NOMO-1 (cell line): ENCODE results near the gene FARS2.

Experiments
- DNase-seq, 2 experiments: peaks; one replicate each; lab custom pipeline; 2025; ENCODE audit not compliant: unreplicated experiment in 2 of 2; lab: John Stamatoyannopoulos, UW

The FARS2 gene

GRCh38 chr6:5316951-5317350 lies 55.6 kb downstream of the FARS2 start:
- DNase-seq: no peak

GRCh38 chr6:5318617-5319272 lies 57.4 kb downstream of the FARS2 start:
- DNase-seq: no peak

GRCh38 chr6:5323979-5324378 lies 62.7 kb downstream of the FARS2 start:
- DNase-seq: no peak

GRCh38 chr6:5325173-5325572 lies 63.9 kb downstream of the FARS2 start:
- no peak for DNase-seq

GRCh38 chr6:5326022-5326641 lies 64.8 kb downstream of the FARS2 start:
- DNase-seq: no peak

GRCh38 chr6:5328800-5329199 lies 67.5 kb downstream of the FARS2 start:
- DNase-seq: no peak

GRCh38 chr6:5331845-5332442 lies 70.6 kb downstream of the FARS2 start:
- DNase-seq: no peak

GRCh38 chr6:5333658-5334057 lies 72.3 kb downstream of the FARS2 start:
- DNase-seq: no peak

GRCh38 chr6:5334341-5334740 lies 73.0 kb downstream of the FARS2 start:
- DNase-seq: no peak

GRCh38 chr6:5335020-5335419 lies 73.7 kb downstream of the FARS2 start:
- peak; percentile 14 to 59 for DNase-seq

- no peak for DNase-seq
These were observed 76.3 kb downstream of the FARS2 start for GRCh38 chr6:5337573-5337972.

- DNase-seq: no peak
These were observed 77.1 kb downstream of the FARS2 start for GRCh38 chr6:5338177-5338960.

- peak in 1 of 2 experiments; percentile 1 for DNase-seq
These were observed 78.5 kb downstream of the FARS2 start for GRCh38 chr6:5339786-5340185.

GRCh38 chr6:5341845-5342244 lies 80.5 kb downstream of the FARS2 start:
- DNase-seq: no peak

GRCh38 chr6:5343998-5344397 lies 82.7 kb downstream of the FARS2 start:
- DNase-seq: no peak

GRCh38 chr6:5345324-5345723 lies 84.0 kb downstream of the FARS2 start:
- DNase-seq: no peak

- DNase-seq: no peak
These were observed 90.4 kb downstream of the FARS2 start for GRCh38 chr6:5351552-5352210.

GRCh38 chr6:5353971-5354370 lies 92.7 kb downstream of the FARS2 start:
- no peak for DNase-seq

GRCh38 chr6:5357486-5357885 lies 96.2 kb downstream of the FARS2 start:
- no peak for DNase-seq

GRCh38 chr6:5359417-5359816 lies 98.1 kb downstream of the FARS2 start:
- DNase-seq: no peak

GRCh38 chr6:5361396-5361795 lies 100.1 kb downstream of the FARS2 start:
- no peak for DNase-seq
